HEK293 (cell line): ENCODE measurements around the gene ANXA10.

Source experiments
- CTCF ChIA-PET: fragments of 350-600 bp; formaldehyde crosslinking; extraction: SDS; loops from one replicate; lab custom pipeline; 2021; ENCODE audit warnings: antibody characterized with exemption; lab: Yijun Ruan, JAX
- POLR2A ChIA-PET: fragments of 300-600 bp; formaldehyde crosslinking; extraction: SDS; loops from one replicate; lab custom pipeline; 2020; ENCODE audit warnings: antibody characterized with exemption, inconsistent platforms; lab: Yijun Ruan, JAX
- H3K27ac ChIP-seq: fragments of 200-500 bp; sonication (Bioruptor generic); 2 replicates; pipeline ENCODE4 v1.5.1; 2014; ENCODE audit warnings: low read depth, low read length, control low read depth, inconsistent platforms; ENCODE audit errors: extremely low read depth
- H3K36me3 ChIP-seq, 2 experiments: fragments of 200-500 bp in 1 of 2; sonication (Bioruptor generic) in 1 of 2; 1 replicate in 1 of 2; 2 replicates in 1 of 2; pipeline ENCODE4 v1.5.1; 2014 to 2017; ENCODE audit warnings: inconsistent platforms in 2 of 2, low read length in 2 of 2; ENCODE audit not compliant: control insufficient read depth in 2 of 2, insufficient read depth in 1 of 2
- H3K4me1 ChIP-seq: fragments of 200-500 bp; sonication (Bioruptor generic); 2 replicates; pipeline ENCODE4 v1.5.1; 2014; ENCODE audit warnings: mild to moderate bottlenecking, low read length, inconsistent platforms; ENCODE audit not compliant: control insufficient read depth, insufficient read depth
- H3K4me3 ChIP-seq: 2 replicates; pipeline ENCODE4 v1.5.1; 2011; ENCODE audit warnings: low read depth, mild to moderate bottlenecking, control low read depth, low read length, moderate library complexity
- H3K9me3 ChIP-seq: fragments of 200-500 bp; sonication (Bioruptor generic); 2 replicates; pipeline ENCODE4 v1.5.1; 2014; ENCODE audit warnings: low read depth, low read length, inconsistent platforms; ENCODE audit not compliant: control insufficient read depth, insufficient read depth
- OSR2 ChIP-seq: fragments of 450-650 bp; formaldehyde crosslinking; IDR thresholded peaks from 2 replicates; pipeline ENCODE4 v1.5.1; 2016; ENCODE audit warnings: missing biosample characterization, missing genetic modification characterization
- ZNF335 ChIP-seq: fragments of 450-650 bp; formaldehyde crosslinking; conservative IDR thresholded peaks from 2 replicates; pipeline ENCODE4 v1.5.1; 2016; ENCODE audit warnings: missing biosample characterization, missing genetic modification characterization
- ZNF366 ChIP-seq: fragments of 450-650 bp; formaldehyde crosslinking; conservative IDR thresholded peaks from 2 replicates; pipeline ENCODE4 v1.5.1; 2016; ENCODE audit warnings: missing biosample characterization, missing genetic modification characterization
- ZNF513 ChIP-seq: fragments of 450-650 bp; IDR thresholded peaks from 2 replicates; pipeline ENCODE4 v1.5.1; 2018; ENCODE audit warnings: missing biosample characterization, missing genetic modification characterization
- ZNF837 ChIP-seq: fragments of 450-650 bp; formaldehyde crosslinking; IDR thresholded peaks from 2 replicates; pipeline ENCODE4 v1.5.1; 2016; ENCODE audit warnings: missing biosample characterization, missing genetic modification characterization
- TF ChIP-seq, protein P1 (sequence below): fragments of 450-650 bp; formaldehyde crosslinking; IDR thresholded peaks from 2 replicates; pipeline ENCODE4 v1.5.1; 2016; ENCODE audit warnings: missing biosample characterization, missing genetic modification characterization
- TF ChIP-seq, protein P2 (sequence below): fragments of 450-650 bp; formaldehyde crosslinking; IDR thresholded peaks from 2 replicates; pipeline ENCODE4 v1.5.1; 2017; ENCODE audit warnings: missing biosample characterization, missing genetic modification characterization

The ANXA10 gene

DNA sequence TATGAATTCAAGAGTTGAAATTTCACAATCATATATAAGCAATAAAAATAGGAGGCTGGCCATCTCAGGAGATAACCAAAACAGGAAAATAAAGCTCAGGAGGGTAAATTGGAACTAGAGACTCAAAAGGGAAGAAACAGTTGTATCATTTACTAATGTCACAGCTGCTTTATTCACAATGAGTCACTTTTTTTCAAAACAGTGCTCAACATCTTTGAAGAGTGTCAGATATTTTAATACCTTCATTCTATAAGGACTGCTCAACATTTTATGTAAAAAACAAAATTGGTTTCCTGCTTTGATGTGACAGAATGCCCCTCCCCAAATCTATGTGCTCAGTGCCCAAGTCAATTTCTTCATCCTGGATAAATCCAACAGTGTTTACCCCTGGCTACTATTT is 128.6 kb downstream of the ANXA10 start:
- no peaks in the 10 kb centered on the region for H3K36me3 ChIP-seq
- no peaks in the 10 kb centered on the region for H3K9me3 ChIP-seq
- ChIA-PET CTCF (no interaction called here), POLR2A (no interaction called here)
- peaks cover 6% of the 10 kb centered on the region; the same call in 1 of the 2 replicates for H3K4me1 ChIP-seq
- H3K4me3 ChIP-seq, result no peak overlapping the region
- no peak overlapping the region for H3K27ac ChIP-seq
- TF ChIP-seq ZNF837 (tag by site-specific recombination) (no peak), OSR2 (tag by site-specific recombination) (no peak), ZNF335 (tag by site-specific recombination) (0 out of 2 replicates have a peak, but pooled peaks have one; percentile 13)
- TF ChIP-seq, protein P1, sequence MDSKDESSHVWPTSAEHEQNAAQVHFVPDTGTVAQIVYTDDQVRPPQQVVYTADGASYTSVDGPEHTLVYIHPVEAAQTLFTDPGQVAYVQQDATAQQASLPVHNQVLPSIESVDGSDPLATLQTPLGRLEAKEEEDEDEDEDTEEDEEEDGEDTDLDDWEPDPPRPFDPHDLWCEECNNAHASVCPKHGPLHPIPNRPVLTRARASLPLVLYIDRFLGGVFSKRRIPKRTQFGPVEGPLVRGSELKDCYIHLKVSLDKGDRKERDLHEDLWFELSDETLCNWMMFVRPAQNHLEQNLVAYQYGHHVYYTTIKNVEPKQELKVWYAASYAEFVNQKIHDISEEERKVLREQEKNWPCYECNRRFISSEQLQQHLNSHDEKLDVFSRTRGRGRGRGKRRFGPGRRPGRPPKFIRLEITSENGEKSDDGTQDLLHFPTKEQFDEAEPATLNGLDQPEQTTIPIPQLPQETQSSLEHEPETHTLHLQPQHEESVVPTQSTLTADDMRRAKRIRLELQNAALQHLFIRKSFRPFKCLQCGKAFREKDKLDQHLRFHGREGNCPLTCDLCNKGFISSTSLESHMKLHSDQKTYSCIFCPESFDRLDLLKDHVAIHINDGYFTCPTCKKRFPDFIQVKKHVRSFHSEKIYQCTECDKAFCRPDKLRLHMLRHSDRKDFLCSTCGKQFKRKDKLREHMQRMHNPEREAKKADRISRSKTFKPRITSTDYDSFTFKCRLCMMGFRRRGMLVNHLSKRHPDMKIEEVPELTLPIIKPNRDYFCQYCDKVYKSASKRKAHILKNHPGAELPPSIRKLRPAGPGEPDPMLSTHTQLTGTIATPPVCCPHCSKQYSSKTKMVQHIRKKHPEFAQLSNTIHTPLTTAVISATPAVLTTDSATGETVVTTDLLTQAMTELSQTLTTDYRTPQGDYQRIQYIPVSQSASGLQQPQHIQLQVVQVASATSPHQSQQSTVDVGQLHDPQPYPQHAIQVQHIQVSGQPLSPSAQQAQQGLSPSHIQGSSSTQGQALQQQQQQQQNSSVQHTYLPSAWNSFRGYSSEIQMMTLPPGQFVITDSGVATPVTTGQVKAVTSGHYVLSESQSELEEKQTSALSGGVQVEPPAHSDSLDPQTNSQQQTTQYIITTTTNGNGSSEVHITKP, result peak; percentile 75

- Histone ChIP-seq H3K9me3 (no peaks in the 10 kb centered on the region), H3K4me3 (no peak overlapping the region), H3K27ac (no peak overlapping the region), H3K4me1 (peaks cover 6% of the 10 kb centered on the region; the same call in 1 of the 2 replicates), H3K36me3 (no peaks in the 10 kb centered on the region)
- TF ChIP-seq ZNF513 (no peak), ZNF366 (peak; percentile 32; the same call in 1 of the 2 replicates)
- TF ChIP-seq, protein P2, sequence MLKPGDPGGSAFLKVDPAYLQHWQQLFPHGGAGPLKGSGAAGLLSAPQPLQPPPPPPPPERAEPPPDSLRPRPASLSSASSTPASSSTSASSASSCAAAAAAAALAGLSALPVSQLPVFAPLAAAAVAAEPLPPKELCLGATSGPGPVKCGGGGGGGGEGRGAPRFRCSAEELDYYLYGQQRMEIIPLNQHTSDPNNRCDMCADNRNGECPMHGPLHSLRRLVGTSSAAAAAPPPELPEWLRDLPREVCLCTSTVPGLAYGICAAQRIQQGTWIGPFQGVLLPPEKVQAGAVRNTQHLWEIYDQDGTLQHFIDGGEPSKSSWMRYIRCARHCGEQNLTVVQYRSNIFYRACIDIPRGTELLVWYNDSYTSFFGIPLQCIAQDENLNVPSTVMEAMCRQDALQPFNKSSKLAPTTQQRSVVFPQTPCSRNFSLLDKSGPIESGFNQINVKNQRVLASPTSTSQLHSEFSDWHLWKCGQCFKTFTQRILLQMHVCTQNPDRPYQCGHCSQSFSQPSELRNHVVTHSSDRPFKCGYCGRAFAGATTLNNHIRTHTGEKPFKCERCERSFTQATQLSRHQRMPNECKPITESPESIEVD, result peak; percentile 35; the same call in 1 of the 2 replicates
- ChIA-PET POLR2A (no interaction called here), CTCF (no interaction called here)
These were observed 129.0 kb downstream of the ANXA10 start for GRCh38 chr4:168221301-168221700.
